PC-9 (cell line): ENCODE results near the gene RAB3IL1. TPM values are rescaled to one million over a fixed set of nuclear protein-coding genes. Genes with fewer than 3 reads are reported as not detected.

Experiments used
- BruUV-seq: library from RNA; stranded (reverse); fragments of 400-500 nt; replicated peaks from 2 replicates; lab custom pipeline; 2021; lab: Mats Ljungman, UMichigan
- CTCF ChIA-PET: fragments of 300-600 bp; sonication (Branson Sonifier 250); formaldehyde crosslinking; loops from one replicate; lab custom pipeline; 2022; ENCODE audit warnings: antibody characterized with exemption; lab: Charles Lee
- POLR2A ChIA-PET: fragments of 300-600 bp; sonication (Branson Sonifier 250); formaldehyde crosslinking; loops from one replicate; lab custom pipeline; 2022; ENCODE audit warnings: antibody characterized with exemption; ENCODE audit not compliant: unreplicated experiment; lab: Charles Lee
- DNase-seq, 2 experiments: peaks; one replicate each; pipeline versions ENCODE4 v3.0.0 to v3.0.0-alpha.2; 2015 to 2022; ENCODE audit warnings: mixed read lengths in 1 of 2
- H2AFZ ChIP-seq: fragments of 200-600 bp; sonication (generic); 2 replicates; pipeline ENCODE4 v1.8.1; 2017; ENCODE audit warnings: antibody characterized with exemption
- H3F3A ChIP-seq: fragments of 200-600 bp; sonication (generic); 2 replicates; pipeline ENCODE4 v1.8.1; 2017; ENCODE audit warnings: antibody characterized with exemption, mild to moderate bottlenecking, low read depth; ENCODE audit not compliant: insufficient read depth
- H3K27ac ChIP-seq: fragments of 200-600 bp; sonication (generic); 2 replicates; pipeline ENCODE4 v1.6.1; 2016; ENCODE audit warnings: mixed run types
- H3K27me3 ChIP-seq: fragments of 200-600 bp; sonication (generic); 2 replicates; pipeline ENCODE4 v1.6.1; 2016; ENCODE audit warnings: low read depth, mixed run types; ENCODE audit not compliant: insufficient read depth
- H3K36me3 ChIP-seq: fragments of 200-600 bp; sonication (generic); 2 replicates; pipeline ENCODE4 v1.6.1; 2016; ENCODE audit warnings: low read depth, mixed run types
- H3K4me1 ChIP-seq: fragments of 200-600 bp; sonication (generic); replicated peaks from 2 replicates; pipeline ENCODE4 v1.6.1; 2016; ENCODE audit warnings: mixed run types; ENCODE audit not compliant: insufficient read depth
- H3K4me2 ChIP-seq: fragments of 200-600 bp; sonication (generic); 2 replicates; pipeline ENCODE4 v1.6.1; 2017; ENCODE audit warnings: mixed run types
- H3K4me3 ChIP-seq: fragments of 200-600 bp; sonication (generic); 2 replicates; pipeline ENCODE4 v1.6.1; 2016; ENCODE audit warnings: mixed run types
- H3K79me2 ChIP-seq: fragments of 200-600 bp; sonication (generic); 2 replicates; pipeline ENCODE4 v1.6.1; 2017; ENCODE audit warnings: low read depth, mixed run types
- H3K9me2 ChIP-seq: fragments of 200-600 bp; sonication (generic); 2 replicates; pipeline ENCODE4 v1.8.1; 2017; ENCODE audit warnings: mild to moderate bottlenecking; ENCODE audit not compliant: insufficient read depth
- H3K9me3 ChIP-seq: fragments of 200-600 bp; sonication (generic); 2 replicates; pipeline ENCODE4 v1.8.1; 2016; ENCODE audit warnings: low read depth; ENCODE audit not compliant: insufficient read depth
- H4K20me1 ChIP-seq: fragments of 200-600 bp; sonication (generic); 2 replicates; pipeline ENCODE4 v1.8.1; 2017; ENCODE audit not compliant: insufficient read depth
- EZH2 ChIP-seq: fragments of 200-600 bp; sonication (generic); IDR thresholded peaks from 2 replicates; pipeline ENCODE4 v1.8.0; 2017; ENCODE audit warnings: antibody characterized with exemption, low read depth
- intact Hi-C: fragments of 100-400 bp; cut with micrococcal nuclease; formaldehyde crosslinking; loops from one replicate; pipeline ENCODE4 v1.10.0; 2022; ENCODE audit not compliant: unreplicated experiment
- total RNA-seq: library from RNA; stranded (reverse); gene quantifications from 2 replicates; pipeline ENCODE4 v1.2.3, GENCODE V29; 2021
- TF ChIP-seq, protein P1 (sequence below): fragments of 200-600 bp; sonication (generic); conservative IDR thresholded peaks from 2 replicates; pipeline ENCODE4 v1.6.1; 2017; ENCODE audit warnings: mixed run types, antibody characterized with exemption, mild to moderate bottlenecking, moderate library complexity

The RAB3IL1 gene
- total RNA-seq, 1 experiment from 2014 or later: 4.4 TPM

DNA sequence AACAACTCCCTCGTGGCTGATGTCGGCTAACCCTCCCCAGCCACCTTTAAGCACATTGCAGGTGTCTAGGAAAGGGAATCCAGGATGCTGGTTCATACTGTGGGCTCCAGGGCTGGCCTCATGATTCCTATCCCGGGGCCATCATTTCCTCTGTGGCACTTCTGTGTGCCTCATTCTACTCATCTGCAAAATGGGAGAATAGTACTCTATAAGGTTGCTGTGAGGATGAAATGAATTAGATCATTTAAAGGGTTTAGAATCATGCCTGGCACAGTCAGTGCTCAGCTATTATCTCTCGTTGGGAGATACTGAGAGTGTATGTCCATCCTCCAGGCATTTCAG is 21.7 kb downstream of the RAB3IL1 start:
- intact Hi-C loops: loop anchor here (5.0 kb wide), 1 partner anchor 67 kb away; no protein-coding TSS in a partner anchor
- BruUV-seq: no TSS peak
- H3F3A ChIP-seq: peaks cover 17% of the 10 kb centered on the region
- peaks cover 1% of the 10 kb centered on the region; the same call in 1 of the 2 replicates for H3K4me1 ChIP-seq
- H3K4me2 ChIP-seq: no peak overlapping the region
- ChIA-PET POLR2A (no interaction called here), CTCF (interaction anchor here (1.3 kb wide), 1 partner anchor 212 kb away, joined by 3 read pairs; no protein-coding TSS in a partner anchor)
- H3K27me3 ChIP-seq: no peaks in the 10 kb centered on the region
- H3K4me3 ChIP-seq: no peak overlapping the region
- no peaks in the 10 kb centered on the region for H4K20me1 ChIP-seq
- TF ChIP-seq, protein P1, sequence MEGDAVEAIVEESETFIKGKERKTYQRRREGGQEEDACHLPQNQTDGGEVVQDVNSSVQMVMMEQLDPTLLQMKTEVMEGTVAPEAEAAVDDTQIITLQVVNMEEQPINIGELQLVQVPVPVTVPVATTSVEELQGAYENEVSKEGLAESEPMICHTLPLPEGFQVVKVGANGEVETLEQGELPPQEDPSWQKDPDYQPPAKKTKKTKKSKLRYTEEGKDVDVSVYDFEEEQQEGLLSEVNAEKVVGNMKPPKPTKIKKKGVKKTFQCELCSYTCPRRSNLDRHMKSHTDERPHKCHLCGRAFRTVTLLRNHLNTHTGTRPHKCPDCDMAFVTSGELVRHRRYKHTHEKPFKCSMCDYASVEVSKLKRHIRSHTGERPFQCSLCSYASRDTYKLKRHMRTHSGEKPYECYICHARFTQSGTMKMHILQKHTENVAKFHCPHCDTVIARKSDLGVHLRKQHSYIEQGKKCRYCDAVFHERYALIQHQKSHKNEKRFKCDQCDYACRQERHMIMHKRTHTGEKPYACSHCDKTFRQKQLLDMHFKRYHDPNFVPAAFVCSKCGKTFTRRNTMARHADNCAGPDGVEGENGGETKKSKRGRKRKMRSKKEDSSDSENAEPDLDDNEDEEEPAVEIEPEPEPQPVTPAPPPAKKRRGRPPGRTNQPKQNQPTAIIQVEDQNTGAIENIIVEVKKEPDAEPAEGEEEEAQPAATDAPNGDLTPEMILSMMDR: no peak
- no peak for TF ChIP-seq EZH2
- H3K79me2 ChIP-seq: no peaks in the 10 kb centered on the region
- H3K9me2 ChIP-seq: no peaks in the 10 kb centered on the region
- H3K27ac ChIP-seq: no peak overlapping the region
- no peak overlapping the region for H2AFZ ChIP-seq
- H3K9me3 ChIP-seq: no peaks in the 10 kb centered on the region
- no peak for DNase-seq
- no peaks in the 10 kb centered on the region for H3K36me3 ChIP-seq

DNA sequence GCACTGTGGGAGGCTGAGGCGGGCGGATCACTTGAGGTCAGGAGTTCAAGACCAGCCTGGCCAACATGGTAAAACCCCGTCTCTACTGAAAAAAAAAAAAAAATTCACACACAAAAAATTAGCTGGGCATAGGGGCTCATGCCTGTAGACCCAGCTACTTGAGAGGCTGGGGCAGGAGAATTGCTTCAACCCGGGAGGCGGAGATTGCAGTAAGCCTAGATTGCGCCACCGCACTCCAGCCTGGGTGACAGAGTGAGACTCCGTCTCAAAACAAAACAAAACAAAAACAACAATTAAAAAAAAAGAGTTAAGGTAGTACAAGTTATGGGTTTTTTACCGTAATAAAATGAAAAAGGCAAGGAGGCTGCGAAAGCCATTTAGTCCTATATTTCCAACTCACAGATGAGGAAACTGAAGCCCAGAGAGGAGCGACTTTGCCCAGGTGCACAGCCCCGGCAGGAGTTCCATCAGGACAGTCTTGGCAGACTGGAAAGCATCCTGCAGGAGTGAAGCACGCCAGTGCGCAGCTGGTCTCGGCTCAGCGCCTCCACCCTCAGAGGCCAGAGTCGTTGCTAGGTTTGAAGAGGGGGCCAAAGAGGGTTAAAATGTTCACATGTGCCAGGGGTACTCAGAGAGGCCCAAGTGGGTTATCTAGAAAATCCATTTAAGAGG is 22.2 kb downstream of the RAB3IL1 start:
- ChIA-PET CTCF (interaction anchor here (1.3 kb wide), 1 partner anchor 213 kb away, joined by 3 read pairs; no protein-coding TSS in a partner anchor), POLR2A (no interaction called here)
- Histone ChIP-seq H3K4me2 (no peak overlapping the region), H3K4me3 (no peak overlapping the region), H3F3A (peaks cover 18% of the 10 kb centered on the region), H3K27me3 (no peaks in the 10 kb centered on the region), H3K4me1 (peaks cover 7% of the 10 kb centered on the region), H3K9me2 (no peaks in the 10 kb centered on the region), H3K79me2 (no peaks in the 10 kb centered on the region), H3K36me3 (no peaks in the 10 kb centered on the region), H3K9me3 (no peaks in the 10 kb centered on the region), H4K20me1 (no peaks in the 10 kb centered on the region), H2AFZ (no peak overlapping the region), H3K27ac (no peak overlapping the region)
- no peak for DNase-seq
- TF ChIP-seq, protein P1: no peak
- TF ChIP-seq EZH2: no peak
- no TSS peak for BruUV-seq
- intact Hi-C loops: loop anchor here (5.0 kb wide), 1 partner anchor 67 kb away; no protein-coding TSS in a partner anchor

DNA sequence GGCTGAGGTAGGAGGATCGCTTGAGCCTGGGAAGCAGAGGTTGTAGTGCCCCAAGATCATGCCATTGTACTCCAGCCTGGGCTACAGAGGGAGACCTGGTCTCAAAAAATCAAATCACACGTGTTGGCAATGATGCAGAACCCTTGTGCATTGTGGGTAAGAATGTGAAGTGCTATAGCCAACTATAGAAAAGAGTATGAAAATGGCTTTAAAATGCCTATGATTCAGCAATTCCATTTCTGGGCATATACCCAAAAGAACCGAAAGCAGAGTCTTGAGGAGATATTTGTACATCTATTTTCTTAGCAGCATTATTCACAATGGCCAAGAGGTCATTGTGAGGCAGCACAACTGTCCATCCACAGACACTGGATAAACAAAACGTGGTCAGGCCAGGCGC is 23.4 kb downstream of the RAB3IL1 start:
- H3K79me2 ChIP-seq: no peaks in the 10 kb centered on the region
- H3K9me3 ChIP-seq: no peaks in the 10 kb centered on the region
- TF ChIP-seq, protein P1: no peak
- TF ChIP-seq EZH2: no peak
- H3K4me2 ChIP-seq: no peak overlapping the region
- ChIA-PET POLR2A (interaction anchor here (0.6 kb wide), 1 partner anchor 102 kb away, joined by 3 read pairs; no protein-coding TSS in a partner anchor), CTCF (no interaction called here)
- H3F3A ChIP-seq: peaks cover 21% of the 10 kb centered on the region
- H3K4me3 ChIP-seq: no peak overlapping the region
- H3K27ac ChIP-seq: no peak overlapping the region
- no peak overlapping the region for H2AFZ ChIP-seq
- H3K4me1 ChIP-seq: peaks cover 12% of the 10 kb centered on the region
- H3K36me3 ChIP-seq: no peaks in the 10 kb centered on the region
- H3K9me2 ChIP-seq: no peaks in the 10 kb centered on the region
- no TSS peak for BruUV-seq
- intact Hi-C loops: no loop called here
- no peaks in the 10 kb centered on the region for H3K27me3 ChIP-seq
- H4K20me1 ChIP-seq: no peaks in the 10 kb centered on the region
- DNase-seq: no peak
